ENCODE results near the gene COPG1.

DNA sequence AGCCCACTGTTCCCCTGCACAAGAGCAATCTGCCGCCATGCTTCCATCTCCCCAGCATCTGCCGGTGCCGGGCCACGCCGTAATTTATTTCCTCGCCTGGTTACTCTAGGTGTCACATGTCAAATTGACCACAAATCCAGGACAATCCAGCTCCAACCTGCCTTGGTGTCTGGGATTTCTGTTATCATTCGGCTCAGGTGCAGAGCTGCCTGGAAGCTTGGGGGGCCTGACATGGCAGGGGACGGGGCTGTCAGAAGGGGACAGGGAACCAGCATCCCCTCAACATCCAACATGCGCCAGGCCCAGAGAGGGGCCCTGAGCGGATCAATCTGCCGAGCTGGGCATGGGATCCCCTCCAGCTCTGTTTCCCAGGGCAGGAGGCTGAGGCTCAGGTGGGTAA lies 77.2 kb downstream of the COPG1 start:
- no peak for TF ChIP-seq POLR2AphosphoS5 (IDR thresholded peaks at IDR 0.05; ENCODE audit: low read depth, low read length)
- TF ChIP-seq SIN3A (IDR thresholded peaks at IDR 0.05; ENCODE audit: borderline replicate concordance, insufficient read depth, low read length), result no peak
- no peak for TF ChIP-seq TAF1 (IDR thresholded peaks at IDR 0.05; ENCODE audit: borderline replicate concordance, insufficient read depth, low read length)

Data from PFSK-1 (cell line).